Motor neuron (in vitro differentiated cells): ENCODE data around the gene DNAH8. TPM values are rescaled to one million over a fixed set of nuclear protein-coding genes. Genes with fewer than 3 reads are reported as not detected.
A peak's percentile ranks its signal among the peaks of the same experiment; 100 is the strongest.
"Not testable (repeated sequence)": the region's sequence is repeated elsewhere in the genome, so short reads cannot be mapped to it uniquely, and the experiment has no call there.

ENCODE experiments used
- ATAC-seq, 8 experiments: fragments of 200-7000 bp; cut with Tn5 transposase; replicated peaks in 6 of 8; 2 replicates each; pipeline ENCODE4 v1.8.0; 2021; ENCODE audit warnings: mild to moderate bottlenecking in 8 of 8, moderate library complexity in 8 of 8
- H3K27ac ChIP-seq, 2 donors: fragments of 250-450 bp; sonication (Bioruptor Pico); 2 replicates each; pipeline ENCODE4 v1.9.0; 2021; ENCODE audit warnings: antibody characterized with exemption in 2 of 2, mild to moderate bottlenecking in 2 of 2, moderate library complexity in 1 of 2
- H3K4me1 ChIP-seq, 2 donors: fragments of 250-450 bp; sonication (Bioruptor Pico); replicated peaks in 1 of 2; 2 replicates each; pipeline ENCODE4 v1.6.1; 2021; ENCODE audit warnings: antibody characterized with exemption in 2 of 2, mild to moderate bottlenecking in 2 of 2, moderate library complexity in 1 of 2
- H3K4me3 ChIP-seq, 5 donors: fragments of 250-450 bp; sonication (Bioruptor Pico); 2 replicates each; pipeline ENCODE4 v1.9.0; 2021; ENCODE audit warnings: antibody characterized with exemption in 5 of 5, mild to moderate bottlenecking in 5 of 5, moderate library complexity in 4 of 5
- WGBS, 10 experiments: fragments of 450-650 bp; shearing (Covaris generic); methylation state at CpG; one replicate each; pipeline ENCODE4 v1.0.0; 2022; 5-methylcytosine and 5-hydroxymethylcytosine counted together
- in situ Hi-C, 9 experiments: fragments of 400-800 bp; cut with MboI; loops; one replicate each; pipeline ENCODE4 v1.15.0; 2021; ENCODE audit warnings: low sequenced_read_pairs in 9 of 9, low pct_unique_long_range_greater_than_20kb in 2 of 9; ENCODE audit not compliant: unreplicated experiment in 9 of 9
- total RNA-seq, 8 experiments: library from RNA; unstranded; fragments of 300-600 nt; gene quantifications; 2 replicates each; pipeline versions ENCODE4 v1.2.3 to v1.2.4, GENCODE V29; 2022

Gene DNAH8
- total RNA-seq, 8 experiments from 2014 or later = 0.04 to 0.69 (median 0.06) TPM; not detected in 2

GRCh38 chr6:38871741-38872568, 156.8 kb downstream of the DNAH8 start:
- H3K27ac ChIP-seq = no peak overlapping the region
- in situ Hi-C loops = loop anchor here in 6 of 9 experiments (25.0 kb wide), 3 partner anchors 290 to 440 kb away; partner anchors contain the start of genes KCNK16 (in 4 of the 6) and KCNK17 (in 4 of the 6)
- H3K4me1 ChIP-seq = no peaks in the 10 kb centered on the region
- H3K4me3 ChIP-seq = no peak overlapping the region
- 17 to 100% (median 50%) methylated on average over 2 to 15 of the region's 15 CpGs; no CpG with 5 or more reads in 1 of the 10 experiments for WGBS, 10 experiments
- ATAC-seq = peak in 4 of 8 experiments; percentile 36 to 72 (median 64)

GRCh38 chr6:38873001-38873400, 157.9 kb downstream of the DNAH8 start:
- no peak for ATAC-seq
- in situ Hi-C loops = loop anchor here in 6 of 9 experiments (25.0 kb wide), 3 partner anchors 289 to 439 kb away; partner anchors contain the start of genes KCNK16 (in 4 of the 6) and KCNK17 (in 4 of the 6)
- H3K4me1 ChIP-seq = no peaks in the 10 kb centered on the region
- H3K4me3 ChIP-seq = no peak overlapping the region
- no peak overlapping the region for H3K27ac ChIP-seq
- WGBS, 10 experiments = 0 to 100% (median 80%) methylated on average over 1 to 6 of the region's 6 CpGs

- WGBS, 10 experiments = 0 to 78% (median 0%) methylated on average over 1 of the region's 1 CpG; no CpG with 5 or more reads in 3 of the 10 experiments
- in situ Hi-C loops = loop anchor here in 6 of 9 experiments (25.0 kb wide), 3 partner anchors 288 to 438 kb away; partner anchors contain the start of genes KCNK16 (in 4 of the 6) and KCNK17 (in 4 of the 6)
- not testable (repeated sequence) for H3K4me3 ChIP-seq
Observed at GRCh38 chr6:38873816-38874215, 158.7 kb downstream of the DNAH8 start.

GRCh38 chr6:38876475-38876874, 161.4 kb downstream of the DNAH8 start:
- ATAC-seq = no peak
- no peak overlapping the region for H3K27ac ChIP-seq
- no peaks in the 10 kb centered on the region for H3K4me1 ChIP-seq
- in situ Hi-C loops = loop anchor here in 1 of 9 experiments (25.0 kb wide), 1 partner anchor 436 kb away; the partner anchor contains the start of genes KCNK16 and KCNK17
- 43 to 100% (median 80%) methylated on average over 1 to 7 of the region's 7 CpGs for whole genome bisulfite sequencing, 10 experiments
- H3K4me3 ChIP-seq = no peak overlapping the region

More at GRCh38 chr6:38873816-38874215, 158.7 kb downstream of the DNAH8 start:
- ATAC-seq, H3K4me1 ChIP-seq, H3K27ac ChIP-seq: not testable (repeated sequence)

- no peak for ATAC-seq
- in situ Hi-C loops = loop anchor here in 1 of 9 experiments (25.0 kb wide), 1 partner anchor 435 kb away; the partner anchor contains the start of genes KCNK16 and KCNK17
- Histone ChIP-seq H3K4me3 (no peak overlapping the region), H3K4me1 (no peaks in the 10 kb centered on the region), H3K27ac (no peak overlapping the region)
- 0 to 90% (median 71%) methylated on average over 1 to 3 of the region's 3 CpGs; no CpG with 5 or more reads in 1 of the 10 experiments for WGBS, 10 experiments
Observed at GRCh38 chr6:38877721-38878120, 162.6 kb downstream of the DNAH8 start.

GRCh38 chr6:38882157-38882556, 167.0 kb downstream of the DNAH8 start:
- in situ Hi-C loops = loop anchor here in 1 of 9 experiments (25.0 kb wide), 1 partner anchor 430 kb away; the partner anchor contains the start of genes KCNK16 and KCNK17
- Histone ChIP-seq H3K27ac (no peak overlapping the region), H3K4me1 (no peaks in the 10 kb centered on the region), H3K4me3 (no peak overlapping the region)
- 17 to 96% (median 81%) methylated on average over 1 to 2 of the region's 2 CpGs; no CpG with 5 or more reads in 1 of the 10 experiments for WGBS, 10 experiments
- ATAC-seq = no peak

GRCh38 chr6:38897507-38897906, 182.4 kb downstream of the DNAH8 start:
- Histone ChIP-seq H3K27ac (no peak overlapping the region), H3K4me1 (no peaks in the 10 kb centered on the region), H3K4me3 (no peak overlapping the region)
- in situ Hi-C loops = loop anchor here in 1 of 9 experiments (25.0 kb wide), 1 partner anchor 415 kb away; the partner anchor contains the start of genes KCNK16 and KCNK17
- no peak for ATAC-seq
- 33 to 100% (median 88%) methylated on average over 1 to 6 of the region's 6 CpGs; no CpG with 5 or more reads in 1 of the 10 experiments for WGBS, 10 experiments

GRCh38 chr6:38901802-38902522, 186.9 kb downstream of the DNAH8 start:
- 22 to 97% (median 82%) methylated on average over 2 to 3 of the region's 3 CpGs; no CpG with 5 or more reads in 1 of the 10 experiments for WGBS, 10 experiments
- in situ Hi-C loops = no loop called here
- Histone ChIP-seq H3K4me3 (no peak overlapping the region), H3K4me1 (no peaks in the 10 kb centered on the region), H3K27ac (no peak overlapping the region)
- ATAC-seq = no peak

GRCh38 chr6:38906582-38906981, 191.5 kb downstream of the DNAH8 start:
- in situ Hi-C loops = no loop called here
- Histone ChIP-seq H3K27ac (no peak overlapping the region), H3K4me3 (no peak overlapping the region), H3K4me1 (no peaks in the 10 kb centered on the region)
- 10 to 100% (median 50%) methylated on average over 1 to 4 of the region's 4 CpGs; no CpG with 5 or more reads in 2 of the 10 experiments for WGBS, 10 experiments
- ATAC-seq = no peak

- H3K4me1 ChIP-seq = no peaks in the 10 kb centered on the region
- ATAC-seq = no peak
- no peak overlapping the region for H3K4me3 ChIP-seq
- H3K27ac ChIP-seq = no peak overlapping the region
- in situ Hi-C loops = no loop called here
Observed at GRCh38 chr6:38907264-38907663, 192.2 kb downstream of the DNAH8 start.

- Histone ChIP-seq H3K4me3 (no peak overlapping the region), H3K27ac (no peak overlapping the region), H3K4me1 (no peaks in the 10 kb centered on the region)
- in situ Hi-C loops = no loop called here
- ATAC-seq = no peak
- WGBS, 10 experiments = 25 to 100% (median 84%) methylated on average over 1 to 6 of the region's 6 CpGs
Observed at GRCh38 chr6:38909015-38909730, 194.1 kb downstream of the DNAH8 start.

- 4 to 89% (median 64%) methylated on average over 1 to 3 of the region's 3 CpGs; no CpG with 5 or more reads in 1 of the 10 experiments for WGBS, 10 experiments
- H3K4me1 ChIP-seq = no peaks in the 10 kb centered on the region
- no peak overlapping the region for H3K4me3 ChIP-seq
- no peak overlapping the region for H3K27ac ChIP-seq
- no peak for ATAC-seq
- in situ Hi-C loops = no loop called here
Observed at GRCh38 chr6:38910207-38910606, 195.1 kb downstream of the DNAH8 start.
